HCT116 (cell line): Measurements from ENCODE around the gene COL20A1. TPM values are rescaled to one million over a fixed set of nuclear protein-coding genes. Genes with fewer than 3 reads are reported as not detected.

Source experiments
- ATAC-seq: fragments of 200-7000 bp; cut with Tn5 transposase; 2 replicates; pipeline ENCODE4 v1.9.1; 2020; ENCODE audit warnings: mild to moderate bottlenecking, moderate library complexity
- BruUV-seq: library from RNA; stranded (reverse); fragments of 400-500 nt; replicated peaks from 2 replicates; lab custom pipeline; 2021; lab: Mats Ljungman, UMichigan
- CTCF ChIA-PET: fragments of 300-600 bp; sonication (Branson Sonifier 250); formaldehyde crosslinking; loops from one replicate; lab custom pipeline; 2021; ENCODE audit warnings: antibody characterized with exemption; lab: Charles Lee
- POLR2A ChIA-PET: fragments of 300-600, 350-600 bp; sonication (Branson Sonifier 250); formaldehyde crosslinking; loops from one replicate; lab custom pipeline; 2021; ENCODE audit warnings: antibody characterized with exemption; lab: Charles Lee
- RAD21 ChIA-PET, 2 experiments: fragments of 300-600 bp; sonication (Branson Sonifier 250); formaldehyde crosslinking; loops; one replicate each; lab custom pipeline; 2023; ENCODE audit warnings: low total read pairs in 2 of 2; ENCODE audit not compliant: uncharacterized antibody in 2 of 2, unreplicated experiment in 2 of 2, low non-redundant PET in 1 of 2; lab: Charles Lee
- DNase-seq: peaks from one replicate; pipeline ENCODE4 v3.0.0-alpha.2; 2010; ENCODE audit warnings: low read depth, low spot score
- H2AFZ ChIP-seq: fragments of 200-600 bp; shearing (Covaris generic), sonication (generic); 2 replicates; pipeline ENCODE4 v1.6.1; 2017; ENCODE audit warnings: low read depth, mixed run types, mixed read lengths, antibody characterized with exemption, low read length; ENCODE audit not compliant: poor library complexity, severe bottlenecking
- H3K27ac ChIP-seq: 2 replicates; pipeline ENCODE4 v1.5.1; 2012; ENCODE audit warnings: low read depth, low read length
- H3K27me3 ChIP-seq: fragments of 200-600 bp; sonication (generic); 2 replicates; pipeline ENCODE4 v1.6.1; 2016; ENCODE audit warnings: mixed run types, low read length, mixed read lengths; ENCODE audit not compliant: insufficient read depth
- H3K36me3 ChIP-seq, 2 experiments: fragments of 200-500 bp in 1 of 2; fragments of 200-600 bp in 1 of 2; sonication (Bioruptor generic) in 1 of 2; sonication (generic) in 1 of 2; 2 replicates each; pipeline versions ENCODE4 v1.5.1 to v1.6.1; 2014 to 2016; ENCODE audit warnings: low read length in 2 of 2, inconsistent platforms in 1 of 2, mixed read lengths in 1 of 2, mixed run types in 1 of 2; ENCODE audit not compliant: insufficient read depth in 2 of 2, control insufficient read depth in 1 of 2
- H3K4me1 ChIP-seq, 2 experiments: fragments of 200-600 bp in 1 of 2; sonication (generic) in 1 of 2; 2 replicates each; pipeline versions ENCODE4 v1.5.1 to v1.6.1; 2012 to 2017; ENCODE audit warnings: low read length in 2 of 2, inconsistent platforms in 1 of 2, mild to moderate bottlenecking in 1 of 2, mixed read lengths in 1 of 2, mixed run types in 1 of 2, moderate library complexity in 1 of 2; ENCODE audit not compliant: insufficient read depth in 2 of 2, control insufficient read depth in 1 of 2
- H3K4me2 ChIP-seq: fragments of 200-600 bp; sonication (generic); 2 replicates; pipeline ENCODE4 v1.6.1; 2017; ENCODE audit warnings: mixed run types, low read length, mixed read lengths
- H3K4me3 ChIP-seq, 2 experiments: fragments of 200-600 bp in 1 of 2; sonication (generic) in 1 of 2; replicated peaks in 1 of 2; 2 replicates each; pipeline ENCODE4 v1.5.1; 2011 to 2016; ENCODE audit warnings: low read length in 2 of 2, control low read depth in 1 of 2, low read depth in 1 of 2, mild to moderate bottlenecking in 1 of 2, mixed read lengths in 1 of 2, mixed run types in 1 of 2
- H3K79me2 ChIP-seq: fragments of 200-600 bp; sonication (generic); 2 replicates; pipeline ENCODE4 v1.6.1; 2017; ENCODE audit warnings: mild to moderate bottlenecking, mixed run types, low read length, moderate library complexity, mixed read lengths; ENCODE audit not compliant: insufficient read depth
- H3K9ac ChIP-seq: fragments of 200-600 bp; sonication (generic); 2 replicates; pipeline ENCODE4 v1.6.1; 2016; ENCODE audit warnings: low read length, mixed read lengths
- H3K9me2 ChIP-seq: fragments of 200-600 bp; sonication (generic), shearing (Covaris generic); 2 replicates; pipeline ENCODE4 v1.6.1; 2017; ENCODE audit warnings: mixed run types, mild to moderate bottlenecking, moderate library complexity; ENCODE audit not compliant: insufficient read depth
- H3K9me3 ChIP-seq, 2 experiments: fragments of 200-500 bp in 1 of 2; fragments of 200-600 bp in 1 of 2; sonication (Bioruptor generic) in 1 of 2; sonication (generic) in 1 of 2; 2 replicates each; pipeline ENCODE4 v1.6.1; 2014 to 2017; ENCODE audit warnings: low read length in 2 of 2, mixed read lengths in 2 of 2, inconsistent platforms in 1 of 2, low read depth in 1 of 2, mild to moderate bottlenecking in 1 of 2, mixed run types in 1 of 2, moderate library complexity in 1 of 2; ENCODE audit not compliant: control insufficient read depth in 1 of 2, insufficient read depth in 1 of 2
- H4K20me1 ChIP-seq: fragments of 200-600 bp; sonication (generic), shearing (Covaris generic); 2 replicates; pipeline ENCODE4 v1.6.1; 2017; ENCODE audit warnings: mixed run types, mild to moderate bottlenecking, moderate library complexity; ENCODE audit not compliant: insufficient read depth
- ATF3 ChIP-seq: IDR thresholded peaks from 2 replicates; pipeline ENCODE4 v1.6.1; 2012
- CBX3 ChIP-seq: IDR thresholded peaks from 2 replicates; pipeline ENCODE4 v1.6.1; 2012; ENCODE audit warnings: low read depth
- CEBPB ChIP-seq: IDR thresholded peaks from 2 replicates; pipeline ENCODE4 v1.6.1; 2012; ENCODE audit warnings: low read depth
- EGR1 ChIP-seq: IDR thresholded peaks from 2 replicates; pipeline ENCODE4 v1.6.1; 2012; ENCODE audit warnings: low read depth
- ELF1 ChIP-seq: IDR thresholded peaks from 2 replicates; pipeline ENCODE4 v1.6.1; 2012; ENCODE audit warnings: low read depth, borderline replicate concordance
- EZH2 ChIP-seq: fragments of 200-600 bp; sonication (generic); IDR thresholded peaks from 2 replicates; pipeline ENCODE4 v1.6.1; 2017; ENCODE audit warnings: antibody characterized with exemption, mixed run types
- EZH2phosphoT487 ChIP-seq: fragments of 200-600 bp; IDR thresholded peaks from 2 replicates; pipeline ENCODE4 v1.6.1; 2018; ENCODE audit warnings: antibody characterized with exemption, borderline replicate concordance
- FOSL1 ChIP-seq: IDR thresholded peaks from 2 replicates; pipeline ENCODE4 v1.6.1; 2012; ENCODE audit warnings: low read depth
- JUND ChIP-seq: IDR thresholded peaks from 2 replicates; pipeline ENCODE4 v1.6.1; 2012
- MAX ChIP-seq: IDR thresholded peaks from 2 replicates; pipeline ENCODE4 v1.6.1; 2012
- POLR2A ChIP-seq: IDR thresholded peaks from 2 replicates; pipeline ENCODE4 v1.7.0; 2011; ENCODE audit warnings: borderline replicate concordance; ENCODE audit not compliant: insufficient read depth, insufficient read length; ENCODE audit errors: extremely low read depth
- RAD21 ChIP-seq: IDR thresholded peaks from 2 replicates; pipeline ENCODE4 v1.6.1; 2012; ENCODE audit warnings: low read depth, mild to moderate bottlenecking
- REST ChIP-seq: IDR thresholded peaks from 2 replicates; pipeline ENCODE4 v1.6.1; 2012; ENCODE audit warnings: low read depth
- SIN3A ChIP-seq: IDR thresholded peaks from 2 replicates; pipeline ENCODE4 v1.6.1; 2012; ENCODE audit warnings: low read depth
- SP1 ChIP-seq: IDR thresholded peaks from 2 replicates; pipeline ENCODE4 v1.6.1; 2012; ENCODE audit warnings: low read depth
- SRF ChIP-seq: IDR thresholded peaks from 2 replicates; pipeline ENCODE4 v1.6.1; 2012; ENCODE audit warnings: low read depth
- TCF7L2 ChIP-seq: IDR thresholded peaks from 2 replicates; pipeline ENCODE4 v1.7.0; 2011; ENCODE audit warnings: borderline replicate concordance, inconsistent platforms; ENCODE audit not compliant: insufficient read depth, insufficient read length; ENCODE audit errors: extremely low read depth
- ZBTB33 ChIP-seq: IDR thresholded peaks from 2 replicates; pipeline ENCODE4 v1.6.1; 2011; ENCODE audit warnings: mild to moderate bottlenecking, low read length, moderate library complexity; ENCODE audit not compliant: insufficient replicate concordance; ENCODE audit errors: extremely low read depth
- ZFX ChIP-seq: fragments of 450-650 bp; IDR thresholded peaks from 2 replicates; pipeline ENCODE4 v1.6.1; 2017
- ZNF274 ChIP-seq: fragments of 200-500 bp; sonication (Bioruptor generic); IDR thresholded peaks from 2 replicates; pipeline ENCODE4 v1.6.1; 2014; ENCODE audit warnings: mild to moderate bottlenecking, low read depth, low read length, inconsistent platforms
- intact Hi-C: fragments of 100-400 bp; cut with micrococcal nuclease; formaldehyde crosslinking; loops from 2 replicates; pipeline ENCODE4 v1.10.0; 2022
- total RNA-seq: library from RNA; stranded (reverse); gene quantifications from one replicate; pipeline ENCODE4 v1.2.1, GENCODE V29; 2021; ENCODE audit not compliant: unreplicated experiment

COL20A1 gene
- total RNA-seq, 1 experiment from 2014 or later, result 0.34 TPM

GRCh38 chr20:63275825-63276224 is 17.2 kb upstream of the COL20A1 start:
- ChIA-PET POLR2A (no interaction called here), RAD21 (no interaction called here), CTCF (no interaction called here)
- peaks cover 51% of the 10 kb centered on the region for H3K79me2 ChIP-seq
- no peaks in the 10 kb centered on the region for H3K9me3 ChIP-seq
- ATAC-seq (no peak), DNase-seq (no peak)
- intact Hi-C loops, result no loop called here
- no peaks in the 10 kb centered on the region for H4K20me1 ChIP-seq
- BruUV-seq, result no TSS peak
- H3K4me2 ChIP-seq, result no peak overlapping the region
- H3K4me1 ChIP-seq, result peaks cover 10 to 21% of the 10 kb centered on the region in 2 experiments
- no peak for TF ChIP-seq MAX
- no peak for TF ChIP-seq ATF3
- TF ChIP-seq TCF7L2, result no peak
- TF ChIP-seq EZH2phosphoT487, result no peak
- no peak for TF ChIP-seq CEBPB
- no peak for TF ChIP-seq RAD21
- TF ChIP-seq SIN3A, result no peak
- TF ChIP-seq EZH2, result no peak
- no peak for TF ChIP-seq ZFX
- TF ChIP-seq SRF, result no peak
- TF ChIP-seq JUND, result no peak
- TF ChIP-seq SP1, result no peak
- TF ChIP-seq ZNF274, result no peak
- TF ChIP-seq FOSL1, result no peak
- TF ChIP-seq ZBTB33, result no peak
- TF ChIP-seq REST, result no peak
- no peak for TF ChIP-seq POLR2A
- no peak for TF ChIP-seq ELF1
- TF ChIP-seq EGR1, result no peak
- TF ChIP-seq CBX3, result no peak
- no peak overlapping the region for H3K4me3 ChIP-seq
- no peak overlapping the region for H3K9ac ChIP-seq
- no peaks in the 10 kb centered on the region for H3K9me2 ChIP-seq
- H3K36me3 ChIP-seq, result peaks cover 28 to 37% of the 10 kb centered on the region in 2 experiments
- H3K27ac ChIP-seq, result no peak overlapping the region
- H2AFZ ChIP-seq, result no peak overlapping the region
- H3K27me3 ChIP-seq, result no peaks in the 10 kb centered on the region
